ENCODE results near the gene KIF5C.

Gene KIF5C

GRCh38 chr2:148885988-148886387 is 11.0 kb downstream of the KIF5C start:
- H3K27ac ChIP-seq: no peak overlapping the region
- H3K9me3 ChIP-seq (ENCODE audit: control insufficient read depth, low read length): no peaks in the 10 kb centered on the region
- no peak overlapping the region for H3K4me2 ChIP-seq (ENCODE audit: low read length)
- H3K4me3 ChIP-seq (ENCODE audit: low read depth, low read length): no peak overlapping the region
- H3K79me2 ChIP-seq: no peaks in the 10 kb centered on the region
- TF ChIP-seq CTCF (IDR thresholded peaks at IDR 0.05): no peak
- H3K4me1 ChIP-seq: no peaks in the 10 kb centered on the region
- no peak overlapping the region for H3K9ac ChIP-seq
- H3K36me3 ChIP-seq (ENCODE audit: control insufficient read depth, insufficient read depth, low read length): no peaks in the 10 kb centered on the region
- H3K27me3 ChIP-seq (ENCODE audit: control insufficient read depth, insufficient read depth, low read length): no peaks in the 10 kb centered on the region
- no peak overlapping the region for H2AFZ ChIP-seq

- H2AFZ ChIP-seq: peak overlapping the region; percentile 66
- no peaks in the 10 kb centered on the region for H3K27me3 ChIP-seq (ENCODE audit: control insufficient read depth, insufficient read depth, low read length)
- H3K27ac ChIP-seq: no peak overlapping the region
- H3K4me3 ChIP-seq (ENCODE audit: low read depth, low read length): peak overlapping the region; percentile 42
- no peaks in the 10 kb centered on the region for H3K36me3 ChIP-seq (ENCODE audit: control insufficient read depth, insufficient read depth, low read length)
- peak overlapping the region; percentile 67 for H3K4me2 ChIP-seq (ENCODE audit: low read length)
- H3K9me3 ChIP-seq (ENCODE audit: control insufficient read depth, low read length): no peaks in the 10 kb centered on the region
- no peaks in the 10 kb centered on the region for H3K4me1 ChIP-seq
- no peaks in the 10 kb centered on the region for H3K79me2 ChIP-seq
- H3K9ac ChIP-seq: no peak overlapping the region
- TF ChIP-seq CTCF (IDR thresholded peaks at IDR 0.05): no peak
These were observed 12.4 kb downstream of the KIF5C start for GRCh38 chr2:148887350-148888002.

GRCh38 chr2:148888003-148888501 is 13.0 kb downstream of the KIF5C start:
- TF ChIP-seq CTCF (IDR thresholded peaks at IDR 0.05): no peak
- no peaks in the 10 kb centered on the region for H3K79me2 ChIP-seq
- peak overlapping the region; percentile 42 for H3K4me3 ChIP-seq (ENCODE audit: low read depth, low read length)
- peak overlapping the region; percentile 67 for H3K4me2 ChIP-seq (ENCODE audit: low read length)
- no peak overlapping the region for H3K27ac ChIP-seq
- no peaks in the 10 kb centered on the region for H3K27me3 ChIP-seq (ENCODE audit: control insufficient read depth, insufficient read depth, low read length)
- H3K9ac ChIP-seq: no peak overlapping the region
- H3K36me3 ChIP-seq (ENCODE audit: control insufficient read depth, insufficient read depth, low read length): no peaks in the 10 kb centered on the region
- no peaks in the 10 kb centered on the region for H3K9me3 ChIP-seq (ENCODE audit: control insufficient read depth, low read length)
- no peaks in the 10 kb centered on the region for H3K4me1 ChIP-seq
- H2AFZ ChIP-seq: peak overlapping the region; percentile 66

DNA sequence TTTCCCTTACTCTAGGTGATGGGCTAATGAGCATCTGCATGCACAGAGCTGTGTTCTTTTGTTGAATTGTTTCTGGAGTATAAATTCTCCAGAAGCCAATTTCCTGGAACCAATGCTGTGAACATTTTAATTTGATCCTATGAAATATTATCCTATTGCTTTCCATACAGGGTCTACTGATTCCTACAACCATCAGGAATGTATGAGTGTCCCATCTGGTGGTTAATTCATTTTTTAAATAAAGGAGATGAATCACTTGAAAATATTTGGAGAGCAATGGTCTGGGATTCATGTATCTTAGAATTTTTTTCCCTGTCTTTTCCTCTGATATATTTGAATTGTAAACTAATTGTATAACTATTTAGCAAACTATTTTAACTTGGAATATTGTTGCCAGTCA is 14.0 kb downstream of the KIF5C start:
- H3K9me3 ChIP-seq (ENCODE audit: control insufficient read depth, low read length): no peaks in the 10 kb centered on the region
- H3K27ac ChIP-seq: no peak overlapping the region
- H3K36me3 ChIP-seq (ENCODE audit: control insufficient read depth, insufficient read depth, low read length): no peaks in the 10 kb centered on the region
- TF ChIP-seq CTCF (IDR thresholded peaks at IDR 0.05): no peak
- H3K9ac ChIP-seq: no peak overlapping the region
- peaks cover 2% of the 10 kb centered on the region for H3K79me2 ChIP-seq
- H3K4me1 ChIP-seq: no peaks in the 10 kb centered on the region
- no peaks in the 10 kb centered on the region for H3K27me3 ChIP-seq (ENCODE audit: control insufficient read depth, insufficient read depth, low read length)
- H3K4me3 ChIP-seq (ENCODE audit: low read depth, low read length): no peak overlapping the region
- H2AFZ ChIP-seq: no peak overlapping the region
- H3K4me2 ChIP-seq (ENCODE audit: low read length): no peak overlapping the region

DNA sequence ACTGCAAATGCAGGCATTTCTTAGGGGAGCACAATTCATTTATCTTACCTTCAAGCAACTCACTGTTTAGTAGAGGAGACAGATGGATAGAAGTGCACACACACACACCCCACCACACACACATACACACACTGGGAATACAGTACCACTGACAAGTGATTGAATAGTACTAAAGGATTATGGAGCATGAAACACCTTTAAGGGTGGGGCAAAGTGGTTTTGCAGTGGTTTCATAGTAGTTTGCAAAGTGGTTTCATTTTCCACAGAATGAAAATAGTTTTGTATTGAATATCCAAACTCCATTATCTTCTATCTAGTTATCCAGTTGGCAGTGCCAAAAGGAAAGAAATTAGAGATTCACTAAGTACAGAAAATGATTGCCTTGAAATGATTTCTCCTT is 18.9 kb downstream of the KIF5C start:
- no peak overlapping the region for H2AFZ ChIP-seq
- H3K4me1 ChIP-seq: no peaks in the 10 kb centered on the region
- TF ChIP-seq CTCF (IDR thresholded peaks at IDR 0.05): no peak
- H3K27ac ChIP-seq: no peak overlapping the region
- H3K9me3 ChIP-seq (ENCODE audit: control insufficient read depth, low read length): no peaks in the 10 kb centered on the region
- no peaks in the 10 kb centered on the region for H3K27me3 ChIP-seq (ENCODE audit: control insufficient read depth, insufficient read depth, low read length)
- no peak overlapping the region for H3K4me3 ChIP-seq (ENCODE audit: low read depth, low read length)
- no peak overlapping the region for H3K9ac ChIP-seq
- no peaks in the 10 kb centered on the region for H3K36me3 ChIP-seq (ENCODE audit: control insufficient read depth, insufficient read depth, low read length)
- no peak overlapping the region for H3K4me2 ChIP-seq (ENCODE audit: low read length)
- peaks cover 4% of the 10 kb centered on the region for H3K79me2 ChIP-seq
